WTC11 (cell line): ENCODE measurements around the gene BAMBI.

Source experiments
- AR ChIP-seq: fragments of 250-450 bp; sonication (Bioruptor Pico); IDR thresholded peaks from 2 replicates; pipeline ENCODE4 v1.9.0; 2021; ENCODE audit warnings: mild to moderate bottlenecking
- ATF2 ChIP-seq: sonication (generic); formaldehyde crosslinking; IDR thresholded peaks from 2 replicates; pipeline ENCODE4 v1.8.1; 2022; ENCODE audit warnings: low read depth, missing genetic modification reagents, borderline replicate concordance
- CTCF ChIP-seq: fragments of 200-600 bp; IDR thresholded peaks from 2 replicates; pipeline ENCODE4 v1.8.0; 2022; ENCODE audit warnings: antibody characterized with exemption
- E2F5 ChIP-seq: sonication (generic); formaldehyde crosslinking; IDR thresholded peaks from 2 replicates; pipeline ENCODE4 v1.8.1; 2022; ENCODE audit warnings: mild to moderate bottlenecking, moderate library complexity, missing genetic modification reagents
- HMGXB4 ChIP-seq: sonication (generic); formaldehyde crosslinking; IDR thresholded peaks from 2 replicates; pipeline ENCODE4 v1.8.1; 2023; ENCODE audit warnings: mild to moderate bottlenecking, moderate library complexity, missing genetic modification reagents
- NFATC4 ChIP-seq: fragments of 250-450 bp; sonication (Bioruptor Pico); IDR thresholded peaks from 2 replicates; pipeline ENCODE4 v1.9.0; 2021; ENCODE audit warnings: mild to moderate bottlenecking
- NFYB ChIP-seq: sonication (generic); formaldehyde crosslinking; conservative IDR thresholded peaks from 2 replicates; pipeline ENCODE4 v1.8.0; 2022; ENCODE audit warnings: low read depth, missing genetic modification reagents
- RORB ChIP-seq: fragments of 250-450 bp; sonication (Bioruptor Pico); IDR thresholded peaks from 2 replicates; pipeline ENCODE4 v1.9.0; 2021; ENCODE audit warnings: mild to moderate bottlenecking
- SP1 ChIP-seq: sonication (generic); formaldehyde crosslinking; conservative IDR thresholded peaks from 2 replicates; pipeline ENCODE4 v1.8.1; 2022; ENCODE audit warnings: missing genetic modification reagents
- TP53 ChIP-seq: sonication (generic); formaldehyde crosslinking; IDR thresholded peaks from 2 replicates; pipeline ENCODE4 v1.8.1; 2023; ENCODE audit warnings: mild to moderate bottlenecking, missing genetic modification reagents
- USF2 ChIP-seq: sonication (generic); formaldehyde crosslinking; IDR thresholded peaks from 2 replicates; pipeline ENCODE4 v1.8.1; 2023; ENCODE audit warnings: mild to moderate bottlenecking, missing genetic modification reagents, moderate library complexity
- ZNF416 ChIP-seq: fragments of 250-450 bp; sonication (Bioruptor Pico); IDR thresholded peaks from 2 replicates; pipeline ENCODE4 v1.9.0; 2021; ENCODE audit warnings: mild to moderate bottlenecking, inconsistent platforms

GRCh38 chr10:28669227-28670173 lies 7.8 kb upstream of the BAMBI start:
- TF ChIP-seq HMGXB4: no peak
- TF ChIP-seq ATF2 (CRISPR knock-in tag): no peak
- no peak for TF ChIP-seq AR
- TF ChIP-seq CTCF: no peak
- TF ChIP-seq NFYB (CRISPR knock-in tag): no peak
- no peak for TF ChIP-seq NFATC4
- no peak for TF ChIP-seq USF2
- no peak for TF ChIP-seq ZNF416 (CRISPR knock-in tag)
- TF ChIP-seq E2F5 (CRISPR knock-in tag): no peak
- TF ChIP-seq SP1 (CRISPR knock-in tag): no peak
- TF ChIP-seq RORB (CRISPR knock-in tag): no peak
- no peak for TF ChIP-seq TP53 (CRISPR knock-in tag)
